Hepatocyte (in vitro differentiated cells): ENCODE data around the gene S100A8. TPM values are rescaled to one million over a fixed set of nuclear protein-coding genes. Genes with fewer than 3 reads are reported as not detected.

Experiments used
- DNase-seq: peaks from one replicate; pipeline ENCODE4 v3.0.0-alpha.2; 2016; ENCODE audit warnings: low spot score
- H2AFZ ChIP-seq: fragments of 200-600 bp; sonication (generic); 2 replicates; pipeline ENCODE4 v1.6.0; 2016; ENCODE audit warnings: antibody characterized with exemption, mild to moderate bottlenecking
- H3K27ac ChIP-seq: fragments of 200-600 bp; sonication (generic); 2 replicates; pipeline ENCODE4 v1.5.1; 2016; ENCODE audit warnings: mild to moderate bottlenecking
- H3K27me3 ChIP-seq: fragments of 200-600 bp; sonication (generic); 2 replicates; pipeline ENCODE4 v1.6.1; 2016
- H3K36me3 ChIP-seq: fragments of 200-600 bp; sonication (generic); replicated peaks from 2 replicates; pipeline ENCODE4 v1.5.1; 2016; ENCODE audit warnings: low read depth; ENCODE audit not compliant: insufficient read depth
- H3K4me1 ChIP-seq: fragments of 200-600 bp; sonication (generic); 2 replicates; pipeline ENCODE4 v1.5.1; 2016; ENCODE audit warnings: mild to moderate bottlenecking, moderate library complexity; ENCODE audit not compliant: insufficient read depth
- H3K4me2 ChIP-seq: fragments of 200-600 bp; sonication (generic); 2 replicates; pipeline ENCODE4 v1.6.0; 2016
- H3K4me3 ChIP-seq: fragments of 200-600 bp; sonication (generic); 2 replicates; pipeline ENCODE4 v1.5.1; 2016; ENCODE audit warnings: mild to moderate bottlenecking
- H3K79me2 ChIP-seq: fragments of 200-600 bp; sonication (generic); 2 replicates; pipeline ENCODE4 v1.6.0; 2017; ENCODE audit warnings: mild to moderate bottlenecking
- H3K9me2 ChIP-seq: fragments of 200-600 bp; sonication (generic); replicated peaks from 2 replicates; pipeline ENCODE4 v1.6.0; 2017; ENCODE audit warnings: mild to moderate bottlenecking; ENCODE audit not compliant: insufficient read depth
- H3K9me3 ChIP-seq: fragments of 200-600 bp; sonication (generic); 2 replicates; pipeline ENCODE4 v1.5.1; 2016; ENCODE audit warnings: low read depth, mild to moderate bottlenecking
- H4K20me1 ChIP-seq: fragments of 200-600 bp; sonication (generic); 2 replicates; pipeline ENCODE4 v1.6.0; 2016; ENCODE audit warnings: mild to moderate bottlenecking; ENCODE audit not compliant: insufficient read depth, poor library complexity, severe bottlenecking
- EZH2 ChIP-seq: fragments of 200-600 bp; sonication (generic); IDR thresholded peaks from 2 replicates; pipeline ENCODE4 v1.6.1; 2016; ENCODE audit warnings: antibody characterized with exemption, mild to moderate bottlenecking, borderline replicate concordance
- EZH2phosphoT487 ChIP-seq: fragments of 200-600 bp; sonication (generic); IDR thresholded peaks from one replicate; pipeline ENCODE4 v1.6.1; 2018; ENCODE audit warnings: antibody characterized with exemption, mild to moderate bottlenecking, low read depth, moderate library complexity; ENCODE audit not compliant: unreplicated experiment, severe bottlenecking
- WGBS: methylation state at CpG from one replicate; pipeline ENCODE4 v1.1.6; 2016; ENCODE audit warnings: low lambda C conversion rate; ENCODE audit errors: missing lambda C conversion rate; 5-methylcytosine and 5-hydroxymethylcytosine counted together
- polyA plus RNA-seq: library from polyadenylated mRNA; unstranded; fragments of >200 nt; fragmentation: Nextera tagmentation; extraction: Ambion mirVana; gene quantifications from 2 replicates; pipeline ENCODE4 v1.2.1, GENCODE V29; 2016
- total RNA-seq: library from RNA; depleted of rRNA; stranded (reverse); fragments of >200 nt; gene quantifications from 2 replicates; pipeline ENCODE4 v1.2.3, GENCODE V29; 2014
- TF ChIP-seq, protein P1 (sequence below): fragments of 200-600 bp; sonication (generic); IDR thresholded peaks from 2 replicates; pipeline ENCODE4 v1.5.1; 2016; ENCODE audit warnings: antibody characterized with exemption, mild to moderate bottlenecking; ENCODE audit not compliant: poor library complexity

S100A8 gene
- total and polyA plus RNA-seq, 2 experiments from 2014 or later, result 0.70 to 2.2 TPM

DNA sequence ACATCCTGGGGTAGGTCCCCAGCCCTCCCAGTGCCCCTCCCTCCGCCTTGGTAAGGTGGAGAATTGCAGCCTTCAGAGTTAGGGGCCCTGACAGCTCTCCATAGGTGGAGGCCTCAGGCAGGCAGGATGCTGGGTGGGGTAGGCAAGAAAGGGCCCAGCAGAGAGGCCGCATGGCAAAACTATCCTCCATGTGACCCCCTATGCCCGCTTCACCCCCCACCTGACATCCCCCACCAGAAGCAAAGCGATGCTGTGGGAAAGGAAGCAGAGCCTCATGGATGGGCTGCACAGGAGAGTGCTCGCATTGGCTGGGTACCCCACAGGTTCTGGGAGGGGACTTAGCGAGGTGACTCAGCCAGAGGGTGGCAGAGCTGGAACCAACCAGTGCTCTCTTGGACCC lies 31.6 kb downstream of the S100A8 start:
- Histone ChIP-seq H3K79me2 (no peaks in the 10 kb centered on the region), H3K4me2 (no peak overlapping the region), H2AFZ (no peak overlapping the region), H3K9me2 (no peaks in the 10 kb centered on the region), H3K4me3 (no peak overlapping the region), H3K27ac (no peak overlapping the region), H3K27me3 (peaks cover 4% of the 10 kb centered on the region), H4K20me1 (no peaks in the 10 kb centered on the region), H3K4me1 (no peaks in the 10 kb centered on the region), H3K36me3 (no peaks in the 10 kb centered on the region), H3K9me3 (no peaks in the 10 kb centered on the region)
- no peak for TF ChIP-seq EZH2
- TF ChIP-seq EZH2phosphoT487, result no peak
- TF ChIP-seq, protein P1, sequence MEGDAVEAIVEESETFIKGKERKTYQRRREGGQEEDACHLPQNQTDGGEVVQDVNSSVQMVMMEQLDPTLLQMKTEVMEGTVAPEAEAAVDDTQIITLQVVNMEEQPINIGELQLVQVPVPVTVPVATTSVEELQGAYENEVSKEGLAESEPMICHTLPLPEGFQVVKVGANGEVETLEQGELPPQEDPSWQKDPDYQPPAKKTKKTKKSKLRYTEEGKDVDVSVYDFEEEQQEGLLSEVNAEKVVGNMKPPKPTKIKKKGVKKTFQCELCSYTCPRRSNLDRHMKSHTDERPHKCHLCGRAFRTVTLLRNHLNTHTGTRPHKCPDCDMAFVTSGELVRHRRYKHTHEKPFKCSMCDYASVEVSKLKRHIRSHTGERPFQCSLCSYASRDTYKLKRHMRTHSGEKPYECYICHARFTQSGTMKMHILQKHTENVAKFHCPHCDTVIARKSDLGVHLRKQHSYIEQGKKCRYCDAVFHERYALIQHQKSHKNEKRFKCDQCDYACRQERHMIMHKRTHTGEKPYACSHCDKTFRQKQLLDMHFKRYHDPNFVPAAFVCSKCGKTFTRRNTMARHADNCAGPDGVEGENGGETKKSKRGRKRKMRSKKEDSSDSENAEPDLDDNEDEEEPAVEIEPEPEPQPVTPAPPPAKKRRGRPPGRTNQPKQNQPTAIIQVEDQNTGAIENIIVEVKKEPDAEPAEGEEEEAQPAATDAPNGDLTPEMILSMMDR, result no peak
- 91% methylated on average over 3 of the region's 6 CpGs for WGBS
- DNase-seq, result no peak

DNA sequence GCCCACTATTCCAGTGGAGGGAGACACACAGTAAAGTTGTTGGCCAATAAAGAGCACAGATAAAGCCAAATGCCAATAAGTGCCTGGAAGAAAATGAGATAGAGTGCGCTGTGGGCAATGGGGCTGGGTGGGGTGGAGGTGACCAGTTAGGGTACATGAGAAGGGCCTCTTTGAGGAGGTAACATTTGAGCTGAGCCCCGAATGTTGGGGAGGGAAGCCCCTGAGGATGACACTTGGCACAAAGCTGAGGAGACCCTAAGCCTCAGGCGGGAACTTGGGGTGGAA lies 32.2 kb downstream of the S100A8 start:
- no peak overlapping the region for H3K4me2 ChIP-seq
- DNase-seq, result no peak
- no peaks in the 10 kb centered on the region for H3K9me3 ChIP-seq
- no peak for TF ChIP-seq EZH2
- TF ChIP-seq, protein P1, result no peak
- TF ChIP-seq EZH2phosphoT487, result no peak
- no peak overlapping the region for H3K4me3 ChIP-seq
- H3K36me3 ChIP-seq, result no peaks in the 10 kb centered on the region
- no peaks in the 10 kb centered on the region for H3K9me2 ChIP-seq
- H3K27me3 ChIP-seq, result peaks cover 4% of the 10 kb centered on the region
- no peaks in the 10 kb centered on the region for H3K4me1 ChIP-seq
- no peak overlapping the region for H3K27ac ChIP-seq
- H4K20me1 ChIP-seq, result no peaks in the 10 kb centered on the region
- H2AFZ ChIP-seq, result no peak overlapping the region
- no peaks in the 10 kb centered on the region for H3K79me2 ChIP-seq
- 91% methylated on average over 3 of the region's 3 CpGs for WGBS

DNA sequence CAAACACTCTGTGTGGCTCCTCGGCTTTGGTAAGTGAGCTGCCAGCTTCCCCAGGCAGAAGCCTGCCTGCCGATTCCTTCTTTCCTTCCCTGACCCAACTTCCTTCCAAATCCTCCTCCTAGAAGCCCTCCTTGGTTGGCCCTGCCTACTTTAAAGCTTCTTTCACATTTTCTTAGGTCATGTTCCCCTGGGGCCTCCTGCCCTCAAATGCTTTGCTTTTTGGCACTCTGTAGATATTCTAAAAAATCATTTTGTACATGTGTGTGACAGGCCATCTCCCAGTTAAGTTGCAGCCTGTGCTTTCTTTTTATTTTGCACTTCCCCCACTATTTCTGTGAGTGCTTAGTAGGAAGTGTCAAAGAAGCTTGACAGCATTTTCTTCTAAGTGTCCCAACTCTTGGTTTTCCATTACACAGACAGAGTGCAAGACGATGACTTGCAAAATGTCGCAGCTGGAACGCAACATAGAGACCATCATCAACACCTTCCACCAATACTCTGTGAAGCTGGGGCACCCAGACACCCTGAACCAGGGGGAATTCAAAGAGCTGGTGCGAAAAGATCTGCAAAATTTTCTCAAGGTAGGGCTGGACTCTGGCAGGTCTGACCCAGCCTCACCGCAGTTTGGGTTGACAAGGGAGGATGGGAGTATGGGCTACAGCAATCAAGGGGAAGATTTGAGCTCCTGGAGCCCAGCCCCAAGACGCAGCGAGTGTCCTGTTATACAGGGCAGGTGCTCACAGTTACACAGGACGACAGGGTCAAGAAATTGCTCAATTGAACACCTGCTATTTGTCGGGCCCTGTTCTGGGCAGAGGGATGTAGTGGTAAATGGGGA lies 32.8 kb downstream of the S100A8 start, which contains the start of gene S100A9:
Gene S100A9, plus strand, starts transcription at position 2 of the 838 bp plus-strand sequence. Its CDS starts 430 bp downstream, at position 432.
- TF ChIP-seq EZH2phosphoT487 (no peak), EZH2 (no peak)
- TF ChIP-seq, protein P1, result no peak
- no peaks in the 10 kb centered on the region for H3K9me3 ChIP-seq
- H3K9me2 ChIP-seq, result no peaks in the 10 kb centered on the region
- no peak for DNase-seq
- H3K4me3 ChIP-seq, result no peak within 1 kb of the TSS
- no peaks in the 10 kb centered on the region for H4K20me1 ChIP-seq
- H2AFZ ChIP-seq, result no peak within 1 kb of the TSS
- H3K27ac ChIP-seq, result no peak within 1 kb of the TSS
- H3K36me3 ChIP-seq, result no peaks in the 10 kb centered on the region
- 88% methylated on average over 11 of the region's 11 CpGs for WGBS
- no peaks in the 10 kb centered on the region for H3K4me1 ChIP-seq
- H3K27me3 ChIP-seq, result peaks cover 4% of the 10 kb centered on the region
- H3K79me2 ChIP-seq, result no peaks in the 10 kb centered on the region
- H3K4me2 ChIP-seq, result no peak within 1 kb of the TSS
